Kasumi-1 (cell line): ENCODE measurements around the gene STAG2.
A peak's percentile ranks its signal among the peaks of the same experiment; 100 is the strongest.

Experiments used
- DNase-seq, 2 experiments: peaks; one replicate each; lab custom pipeline; 2025; lab: John Stamatoyannopoulos, UW

The STAG2 gene

DNA sequence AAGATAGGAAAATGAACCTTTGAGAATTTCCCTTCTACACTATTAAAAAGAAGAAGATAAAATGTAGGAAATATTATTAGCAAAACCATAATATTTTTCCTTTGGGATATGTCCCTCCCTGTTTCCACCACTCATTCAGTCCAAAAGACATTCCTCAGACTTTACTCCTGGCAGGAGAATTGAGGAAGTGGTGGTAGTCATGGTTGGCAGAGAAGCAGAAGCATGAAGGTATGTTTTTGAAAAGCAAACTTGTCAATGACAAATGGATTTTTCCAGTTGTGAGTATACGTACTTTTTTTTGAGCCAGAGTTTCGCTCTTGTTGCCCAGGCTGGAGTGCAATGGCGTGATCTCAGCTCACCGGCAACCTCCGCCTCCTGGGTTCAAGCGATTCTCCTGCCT, 13.7 kb downstream of the STAG2 start:
- peak in 1 of 2 experiments; percentile 21 for DNase-seq

- DNase-seq, result peak in 1 of 2 experiments; percentile 40
These were observed 15.3 kb downstream of the STAG2 start for GRCh38 chrX:123976706-123977316.

DNA sequence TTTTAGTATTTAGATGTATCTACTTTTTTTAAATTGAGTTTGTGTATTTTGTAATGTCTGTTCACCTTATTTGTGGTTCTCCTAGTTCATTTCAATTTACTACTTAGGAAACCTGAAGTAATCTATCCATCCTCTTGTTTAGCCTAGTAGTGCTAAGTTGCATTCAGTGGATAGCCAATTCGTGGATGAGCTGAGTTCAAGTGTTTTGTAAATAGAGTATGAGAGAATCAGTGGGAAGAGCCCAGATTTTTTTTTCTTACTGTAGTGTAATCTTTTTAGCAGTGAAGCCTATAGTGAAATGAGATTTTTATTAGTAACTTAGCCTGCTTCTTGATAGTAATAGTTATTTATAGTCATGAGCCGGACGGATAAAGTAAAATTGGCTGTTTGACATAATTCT, 21.7 kb downstream of the STAG2 start:
- DNase-seq, result no peak

DNA sequence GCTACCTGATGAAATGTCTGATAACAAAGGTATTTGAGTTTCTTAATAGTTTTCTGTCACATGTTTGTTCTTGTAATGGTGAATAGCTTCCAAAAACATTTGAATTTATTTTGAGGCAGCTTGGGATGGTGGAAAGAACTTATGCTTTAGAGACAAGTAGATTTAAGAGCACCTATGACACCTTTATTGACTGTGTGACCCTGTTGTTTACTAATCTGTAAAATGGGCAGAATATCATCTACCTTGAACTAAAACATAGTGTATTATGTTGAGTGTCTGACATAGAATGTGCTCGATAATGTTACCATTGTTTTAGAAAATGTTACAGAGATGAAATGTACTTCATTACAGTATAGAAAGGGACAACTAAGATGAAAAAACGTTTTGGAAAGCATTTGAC, 24.9 kb downstream of the STAG2 start:
- no peak for DNase-seq

DNA sequence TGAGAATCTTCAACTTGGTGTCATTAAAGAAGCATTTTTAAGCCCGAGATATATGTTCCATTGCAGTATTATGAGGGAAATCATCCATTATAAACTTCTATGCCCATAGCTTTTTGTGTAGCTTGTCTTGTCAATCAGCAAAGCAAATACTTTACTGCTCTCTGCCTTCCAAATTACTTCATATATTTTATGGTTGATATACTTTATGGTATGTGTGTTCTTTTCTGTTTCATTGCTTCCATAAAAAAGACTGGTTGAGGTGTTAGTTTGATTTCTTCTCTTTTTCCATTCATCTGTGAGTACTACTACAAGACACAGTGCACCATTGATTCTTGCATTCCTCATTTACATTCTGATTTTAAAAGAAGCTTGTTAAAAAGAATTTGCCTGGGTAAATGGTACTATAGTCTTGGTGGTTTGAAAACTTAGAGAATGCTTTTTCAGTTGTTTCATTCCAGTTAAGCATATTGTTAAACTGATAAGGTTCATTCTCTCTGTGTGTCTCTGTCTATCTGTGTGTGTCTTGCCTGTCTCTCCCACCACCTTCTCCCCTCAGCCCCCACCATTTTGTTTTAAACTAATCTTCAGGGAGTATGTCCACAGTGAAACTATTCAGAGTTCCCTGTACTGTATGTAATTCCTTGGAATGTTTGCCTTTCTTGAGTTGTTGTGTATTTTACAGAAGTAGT, 27.1 kb downstream of the STAG2 start:
- DNase-seq, result no peak

DNA sequence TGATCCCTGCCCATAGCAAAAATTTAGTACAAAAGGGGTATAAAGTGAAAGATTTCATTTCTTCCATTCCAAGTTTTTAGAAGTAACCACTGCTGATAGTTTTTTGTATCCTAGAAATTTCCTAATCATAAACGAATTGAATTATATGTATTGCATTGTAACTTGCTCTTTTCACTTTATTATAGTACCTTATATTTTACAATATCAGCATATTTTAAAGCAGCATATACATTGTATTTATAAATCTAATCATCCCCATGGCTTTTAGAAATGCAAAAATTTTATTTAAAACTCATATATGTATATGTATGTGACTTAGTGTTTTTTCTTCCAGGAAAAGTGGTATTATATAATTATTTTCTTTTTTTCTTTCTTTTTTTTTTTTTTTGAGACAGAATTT, 27.7 kb downstream of the STAG2 start:
- DNase-seq, result no peak

DNA sequence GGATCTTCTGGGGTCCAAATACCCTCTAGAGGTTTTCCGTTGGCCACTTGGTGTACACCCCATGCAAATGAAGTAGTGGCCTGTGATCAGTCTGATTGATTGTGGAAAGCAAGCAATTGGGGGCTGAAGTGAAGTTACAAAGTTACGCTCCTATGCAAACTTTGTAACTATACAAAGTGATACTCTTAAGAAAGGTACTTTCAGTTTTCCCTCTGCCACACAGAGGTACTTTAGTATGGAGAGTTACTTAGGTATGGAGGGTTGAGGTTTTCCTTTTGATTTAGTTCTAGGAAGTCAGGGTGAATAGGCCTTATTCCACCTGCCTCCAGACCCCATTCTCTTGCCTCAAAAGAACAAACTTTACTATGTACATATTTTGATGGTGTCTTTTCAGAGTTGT, 28.7 kb downstream of the STAG2 start:
- no peak for DNase-seq

DNA sequence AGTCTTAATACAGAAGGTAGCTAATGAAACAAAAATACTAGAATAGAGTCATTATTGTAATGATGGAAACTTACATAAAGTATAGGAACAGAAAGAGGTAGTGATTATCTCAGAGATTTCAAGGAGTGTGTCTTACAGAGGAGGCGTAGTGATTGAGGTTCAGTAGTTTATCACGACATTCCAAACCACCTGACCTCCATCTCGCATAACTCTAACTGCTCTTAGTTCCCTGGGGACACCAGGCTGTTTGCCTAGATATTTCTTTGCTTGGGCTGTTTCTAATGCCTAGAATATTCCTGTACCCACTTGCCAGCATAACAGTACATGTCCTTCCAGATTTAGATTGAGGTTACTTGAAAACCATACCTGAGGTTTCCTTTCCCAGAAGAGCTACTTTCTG, 29.1 kb downstream of the STAG2 start:
- DNase-seq, result no peak

DNA sequence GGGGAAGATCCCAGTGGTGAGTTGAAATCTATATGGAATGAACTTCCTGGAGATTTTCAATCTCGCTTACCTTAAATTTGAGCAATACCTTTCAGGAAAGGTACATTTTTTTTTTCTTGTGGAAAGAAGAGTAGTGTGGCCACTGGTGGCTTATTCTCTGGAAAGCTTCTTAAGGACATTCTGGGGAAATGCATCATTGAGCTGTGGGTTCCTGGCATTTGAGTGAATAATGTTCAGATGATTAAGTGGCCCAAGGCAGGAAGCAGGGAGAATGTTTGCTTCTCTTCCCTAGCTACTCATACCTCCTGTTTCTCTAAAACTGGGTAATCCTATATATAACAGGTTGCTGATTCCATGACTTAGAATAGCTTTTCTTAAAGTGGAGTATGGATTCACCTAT, 31.8 kb downstream of the STAG2 start:
- no peak for DNase-seq

GRCh38 chrX:123993904-123994635, 32.6 kb downstream of the STAG2 start:
- DNase-seq, result no peak

DNA sequence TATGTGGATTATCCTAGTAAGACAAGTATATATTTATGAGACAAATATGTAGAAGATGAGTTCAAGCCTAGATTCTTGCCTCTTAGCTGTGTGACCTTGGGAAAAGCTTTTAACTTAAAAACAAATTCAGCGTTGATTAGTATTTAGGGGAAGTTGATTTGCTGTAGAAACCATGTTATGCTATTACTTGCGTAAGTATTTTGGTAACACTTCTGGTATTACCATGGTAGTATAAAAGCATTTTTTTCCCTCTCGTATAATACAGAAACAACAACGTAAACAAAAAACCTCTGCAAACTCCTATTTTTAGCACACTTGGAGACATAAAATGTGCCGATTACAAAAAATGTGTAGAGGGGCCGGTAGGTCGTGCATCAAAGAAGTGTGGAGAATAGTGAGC, 33.2 kb downstream of the STAG2 start:
- no peak for DNase-seq

GRCh38 chrX:124001581-124001980, 40.1 kb downstream of the STAG2 start:
- DNase-seq, result no peak

GRCh38 chrX:124005228-124005627, 43.7 kb downstream of the STAG2 start:
- DNase-seq, result no peak

DNA sequence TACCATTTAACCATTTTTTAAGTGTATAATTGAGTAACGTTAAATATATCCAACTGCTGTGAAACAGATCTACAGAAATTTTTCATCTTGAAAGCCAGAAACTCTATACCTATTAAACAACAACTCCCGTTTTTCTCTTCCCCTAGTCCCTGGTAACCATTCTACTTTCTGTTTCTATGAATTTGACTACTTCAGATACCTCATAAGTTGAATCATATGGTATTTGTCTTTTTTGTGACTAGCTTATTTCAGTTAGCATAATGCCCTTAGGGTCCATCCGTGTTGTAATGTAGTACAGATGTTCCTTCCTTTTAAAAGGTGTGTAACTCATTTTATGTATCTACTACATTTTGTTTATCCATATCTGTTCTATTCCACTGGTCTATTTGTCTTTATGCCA, 48.7 kb downstream of the STAG2 start:
- DNase-seq, result no peak

DNA sequence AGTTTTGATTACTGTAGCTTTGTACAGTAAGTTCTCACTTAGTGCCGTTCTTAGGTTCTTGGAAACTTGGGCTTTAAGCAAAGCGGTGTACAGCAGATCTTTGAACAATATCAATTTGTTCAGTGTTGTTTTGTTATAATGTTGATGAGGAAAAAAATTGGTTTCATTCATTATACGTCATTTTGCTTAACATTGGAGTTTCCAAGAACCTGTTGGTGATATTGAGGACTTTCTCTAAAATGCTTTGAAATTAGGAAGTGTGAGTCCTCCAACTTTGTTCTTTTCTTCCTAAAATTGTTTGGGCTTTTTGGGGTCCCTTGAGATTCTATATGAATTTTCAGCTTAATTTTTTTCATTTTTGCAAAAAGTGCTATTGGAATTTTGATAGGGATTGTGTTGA, 49.1 kb downstream of the STAG2 start:
- DNase-seq, result no peak

- DNase-seq, result no peak
These were observed 54.2 kb downstream of the STAG2 start for GRCh38 chrX:124015721-124016120.

- DNase-seq, result no peak
These were observed 55.3 kb downstream of the STAG2 start for GRCh38 chrX:124016825-124017224.

DNA sequence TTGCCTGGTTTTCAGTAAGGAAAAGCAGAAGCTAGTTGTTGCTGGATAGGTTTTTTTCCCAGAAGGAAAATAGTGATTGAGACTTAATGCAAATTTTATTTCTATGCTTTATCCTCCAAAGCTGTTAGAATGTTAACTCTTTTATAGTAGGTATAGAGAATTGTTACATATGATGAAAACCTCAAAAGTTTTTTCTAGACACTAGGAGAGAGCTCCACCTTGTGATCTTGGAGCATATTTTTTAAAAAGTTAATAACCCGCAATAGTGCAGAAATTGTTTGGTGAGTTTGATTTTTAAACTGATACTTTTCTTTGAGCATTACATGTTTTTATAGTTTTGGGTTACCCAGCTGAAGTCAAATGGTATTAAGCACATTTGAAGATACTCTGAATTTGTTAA, 56.5 kb downstream of the STAG2 start:
- DNase-seq, result no peak

DNA sequence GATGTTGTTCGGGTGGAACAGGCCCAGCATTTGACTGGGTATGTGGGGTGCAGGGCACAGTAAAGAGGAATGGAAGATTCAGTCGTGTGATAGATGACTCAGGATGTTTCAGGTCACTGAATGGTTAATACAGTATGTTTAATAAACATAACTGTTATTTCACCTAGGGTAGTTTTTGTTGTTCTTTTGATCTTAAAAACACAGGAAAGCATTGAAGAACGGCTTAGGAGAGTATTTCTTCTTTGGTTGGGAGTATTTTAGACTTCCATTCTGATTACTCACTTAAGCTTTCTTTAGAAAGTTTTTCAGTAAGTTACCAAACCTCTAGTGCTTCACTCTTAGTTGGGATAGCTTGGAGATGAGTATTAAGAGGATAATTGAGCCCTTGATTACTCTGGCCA, 62.3 kb downstream of the STAG2 start:
- no peak for DNase-seq

DNA sequence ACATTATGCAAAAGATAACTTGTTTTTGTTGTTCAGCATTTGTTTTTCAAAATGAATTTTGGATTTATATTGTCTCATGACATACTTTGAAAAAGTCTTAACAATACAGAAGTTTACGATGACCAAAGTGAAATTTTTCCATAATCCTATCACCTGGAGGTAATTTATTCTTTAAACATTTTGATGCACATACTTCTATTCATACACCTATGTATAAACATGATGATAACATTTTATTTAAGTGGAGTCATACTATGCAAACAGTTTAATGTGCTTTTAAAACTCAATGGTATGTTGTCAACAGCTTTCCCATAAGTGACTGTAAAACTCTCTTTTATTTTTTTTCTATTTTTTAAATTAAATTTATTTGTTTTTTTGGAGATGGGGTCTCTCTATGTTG, 65.0 kb downstream of the STAG2 start:
- no peak for DNase-seq

DNA sequence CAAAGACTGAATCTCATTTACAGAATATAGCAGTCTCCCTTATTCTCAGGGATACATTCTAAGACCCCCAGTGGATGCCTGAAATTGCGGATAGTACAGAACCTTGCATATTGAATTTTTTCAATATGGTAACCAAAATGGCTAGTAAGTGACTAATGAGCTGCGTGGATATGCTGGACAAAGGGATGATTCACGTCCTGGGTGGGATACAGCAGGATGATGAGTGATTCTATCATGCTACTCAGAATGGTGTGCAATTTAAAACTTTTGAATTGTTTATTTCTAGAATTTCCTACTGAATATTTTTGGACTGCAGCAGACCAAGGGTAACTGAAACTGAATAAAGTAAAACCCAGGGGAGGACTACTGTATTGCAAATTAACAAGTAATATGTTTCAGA, 66.7 kb downstream of the STAG2 start:
- no peak for DNase-seq

GRCh38 chrX:124030520-124030919, 69.0 kb downstream of the STAG2 start:
- no peak for DNase-seq

DNA sequence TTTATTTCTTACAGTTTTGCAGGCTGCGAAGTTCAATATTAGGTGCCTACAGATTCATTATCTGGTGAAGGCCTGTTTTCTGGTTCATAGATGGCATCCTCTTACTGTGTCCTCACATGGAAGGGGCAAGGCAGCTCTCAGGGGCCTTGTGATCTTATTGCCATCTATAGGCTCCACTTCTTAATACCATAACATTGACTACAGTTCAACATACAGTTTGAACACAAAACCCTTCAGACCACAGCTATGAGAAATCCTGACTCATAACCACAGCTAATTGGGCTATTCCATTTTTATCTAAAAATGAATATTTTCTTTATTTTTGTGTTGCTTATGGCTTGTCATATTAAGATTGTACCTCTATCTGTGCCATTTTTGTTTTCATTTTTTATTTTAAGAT, 72.3 kb downstream of the STAG2 start:
- no peak for DNase-seq
